Measurements from ENCODE around the gene PTPN6. TPM values are rescaled to one million over a fixed set of nuclear protein-coding genes. Genes with fewer than 3 reads are reported as not detected.
A peak's percentile ranks its signal among the peaks of the same experiment; 100 is the strongest.

The PTPN6 gene
- total and polyA plus RNA-seq, 2 of the 13 experiments (the other 11 are each of a cell fraction or from before 2014, with no cell fraction given) = 10.5 to 10.6 TPM

DNA sequence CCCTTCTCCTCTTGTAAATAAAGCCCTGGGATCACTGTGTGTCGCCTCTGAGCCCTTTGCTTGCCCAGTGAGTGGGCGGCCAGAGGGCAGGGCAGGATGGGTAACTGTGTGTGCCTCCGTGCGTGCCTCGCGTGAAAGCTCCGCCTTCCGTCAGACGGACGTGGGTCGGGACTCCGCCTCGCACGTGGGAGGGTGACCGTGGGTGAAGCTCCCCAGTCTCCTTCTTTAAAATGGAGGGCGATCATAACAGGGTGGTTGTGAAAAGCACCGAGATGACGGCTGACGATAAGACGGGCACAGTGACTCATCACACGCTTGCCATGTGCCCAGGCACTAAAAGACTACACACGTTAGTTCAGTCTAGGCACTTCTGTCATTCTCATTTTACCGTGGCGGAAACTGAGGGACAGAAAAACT, 10.1 kb downstream of the PTPN6 start:
- FAIRE-seq = peak; percentile 26
- CTCF ChIA-PET (ENCODE audit: low intra/inter-chr PET ratio, low total read pairs) = interaction anchor here (1.3 to 1.7 kb wide), 3 partner anchors 15 to 93 kb away, joined by 3 to 11 read pairs (median 5); partner anchors contain the start of genes C12orf57 and RNU7-1
- POLR2A ChIA-PET = interaction anchor here (1.1 to 8.0 kb wide), 9 partner anchors 16 to 147 kb away, joined by 3 to 180 read pairs (median 6); partner anchors contain the start of genes C12orf57, LPCAT3, RNU7-1 and SPSB2

More for the DNA sequence above, 10.1 kb downstream of the PTPN6 start:
- TF ChIP-seq ZBTB38 (CRISPR knock-in tag; IDR thresholded peaks at IDR 0.05) (0 out of 2 replicates have a peak, but pooled peaks have one; percentile 58), NBN (conservative IDR thresholded peaks at IDR 0.05) (no peak), FOSL2 (CRISPR knock-in tag; IDR thresholded peaks at IDR 0.05) (peak; percentile 17; the same call in 1 of the 2 replicates), NFYC (CRISPR knock-in tag; IDR thresholded peaks at IDR 0.05) (no peak), EP300 (IDR thresholded peaks at IDR 0.05; ENCODE audit: low read depth in 2 of 2, low read length in 2 of 2) (no peak), EP300 (CRISPR knock-in tag; IDR thresholded peaks at IDR 0.05; ENCODE audit: borderline replicate concordance) (no peak)
- TF ChIP-seq, protein P1, sequence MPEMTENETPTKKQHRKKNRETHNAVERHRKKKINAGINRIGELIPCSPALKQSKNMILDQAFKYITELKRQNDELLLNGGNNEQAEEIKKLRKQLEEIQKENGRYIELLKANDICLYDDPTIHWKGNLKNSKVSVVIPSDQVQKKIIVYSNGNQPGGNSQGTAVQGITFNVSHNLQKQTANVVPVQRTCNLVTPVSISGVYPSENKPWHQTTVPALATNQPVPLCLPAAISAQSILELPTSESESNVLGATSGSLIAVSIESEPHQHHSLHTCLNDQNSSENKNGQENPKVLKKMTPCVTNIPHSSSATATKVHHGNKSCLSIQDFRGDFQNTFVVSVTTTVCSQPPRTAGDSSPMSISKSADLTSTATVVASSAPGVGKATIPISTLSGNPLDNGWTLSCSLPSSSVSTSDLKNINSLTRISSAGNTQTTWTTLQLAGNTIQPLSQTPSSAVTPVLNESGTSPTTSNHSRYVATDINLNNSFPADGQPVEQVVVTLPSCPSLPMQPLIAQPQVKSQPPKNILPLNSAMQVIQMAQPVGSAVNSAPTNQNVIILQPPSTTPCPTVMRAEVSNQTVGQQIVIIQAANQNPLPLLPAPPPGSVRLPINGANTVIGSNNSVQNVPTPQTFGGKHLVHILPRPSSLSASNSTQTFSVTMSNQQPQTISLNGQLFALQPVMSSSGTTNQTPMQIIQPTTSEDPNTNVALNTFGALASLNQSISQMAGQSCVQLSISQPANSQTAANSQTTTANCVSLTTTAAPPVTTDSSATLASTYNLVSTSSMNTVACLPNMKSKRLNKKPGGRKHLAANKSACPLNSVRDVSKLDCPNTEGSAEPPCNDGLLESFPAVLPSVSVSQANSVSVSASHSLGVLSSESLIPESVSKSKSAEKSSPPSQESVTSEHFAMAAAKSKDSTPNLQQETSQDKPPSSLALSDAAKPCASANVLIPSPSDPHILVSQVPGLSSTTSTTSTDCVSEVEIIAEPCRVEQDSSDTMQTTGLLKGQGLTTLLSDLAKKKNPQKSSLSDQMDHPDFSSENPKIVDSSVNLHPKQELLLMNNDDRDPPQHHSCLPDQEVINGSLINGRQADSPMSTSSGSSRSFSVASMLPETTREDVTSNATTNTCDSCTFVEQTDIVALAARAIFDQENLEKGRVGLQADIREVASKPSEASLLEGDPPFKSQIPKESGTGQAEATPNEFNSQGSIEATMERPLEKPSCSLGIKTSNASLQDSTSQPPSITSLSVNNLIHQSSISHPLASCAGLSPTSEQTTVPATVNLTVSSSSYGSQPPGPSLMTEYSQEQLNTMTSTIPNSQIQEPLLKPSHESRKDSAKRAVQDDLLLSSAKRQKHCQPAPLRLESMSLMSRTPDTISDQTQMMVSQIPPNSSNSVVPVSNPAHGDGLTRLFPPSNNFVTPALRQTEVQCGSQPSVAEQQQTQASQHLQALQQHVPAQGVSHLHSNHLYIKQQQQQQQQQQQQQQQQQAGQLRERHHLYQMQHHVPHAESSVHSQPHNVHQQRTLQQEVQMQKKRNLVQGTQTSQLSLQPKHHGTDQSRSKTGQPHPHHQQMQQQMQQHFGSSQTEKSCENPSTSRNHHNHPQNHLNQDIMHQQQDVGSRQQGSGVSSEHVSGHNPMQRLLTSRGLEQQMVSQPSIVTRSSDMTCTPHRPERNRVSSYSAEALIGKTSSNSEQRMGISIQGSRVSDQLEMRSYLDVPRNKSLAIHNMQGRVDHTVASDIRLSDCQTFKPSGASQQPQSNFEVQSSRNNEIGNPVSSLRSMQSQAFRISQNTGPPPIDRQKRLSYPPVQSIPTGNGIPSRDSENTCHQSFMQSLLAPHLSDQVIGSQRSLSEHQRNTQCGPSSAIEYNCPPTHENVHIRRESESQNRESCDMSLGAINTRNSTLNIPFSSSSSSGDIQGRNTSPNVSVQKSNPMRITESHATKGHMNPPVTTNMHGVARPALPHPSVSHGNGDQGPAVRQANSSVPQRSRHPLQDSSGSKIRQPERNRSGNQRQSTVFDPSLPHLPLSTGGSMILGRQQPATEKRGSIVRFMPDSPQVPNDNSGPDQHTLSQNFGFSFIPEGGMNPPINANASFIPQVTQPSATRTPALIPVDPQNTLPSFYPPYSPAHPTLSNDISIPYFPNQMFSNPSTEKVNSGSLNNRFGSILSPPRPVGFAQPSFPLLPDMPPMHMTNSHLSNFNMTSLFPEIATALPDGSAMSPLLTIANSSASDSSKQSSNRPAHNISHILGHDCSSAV (CRISPR knock-in tag; IDR thresholded peaks at IDR 0.05; ENCODE audit: borderline replicate concordance) = no peak
- H3K4me3 ChIP-seq (replicated peaks in 1 of 3; ENCODE audit: insufficient read depth in 1 of 3, low read depth in 2 of 3, low read length in 3 of 3) = peak overlapping the region; percentile 41 to 74 (median 54); a peak in 4 of 6 replicates
- DNase-seq (ENCODE audit: low spot score) = no peak
- peak overlapping the region; percentile 77 for H3K9ac ChIP-seq (ENCODE audit: insufficient read depth, low read depth, low read length)
- peaks cover 7 to 12% of the 10 kb centered on the region in 2 experiments for H3K36me3 ChIP-seq (replicated peaks in 1 of 2; ENCODE audit: control insufficient read depth in 1 of 2, insufficient read depth in 2 of 2, low read length in 2 of 2)
- peaks cover 39% of the 10 kb centered on the region for H3K4me1 ChIP-seq (ENCODE audit: insufficient read depth, low read length)
- BruUV-seq (replicated peaks) = no TSS peak
- H3K9me3 ChIP-seq (ENCODE audit: low read length) = no peaks in the 10 kb centered on the region
- H3K27ac ChIP-seq (ENCODE audit: extremely low read length, insufficient read depth, low read length) = peak overlapping the region; percentile 76
- H4K20me1 ChIP-seq (ENCODE audit: insufficient read depth, low read length) = no peaks in the 10 kb centered on the region
- 84% methylated on average over 24 of the region's 24 CpGs for WGBS (ENCODE audit: low lambda C conversion rate)
- peak overlapping the region; percentile 94 for H3K4me2 ChIP-seq (ENCODE audit: low read depth, low read length)
- intact Hi-C loops (cut with micrococcal nuclease; ENCODE audit: unreplicated experiment) (no loop called here), in situ Hi-C loops (cut with HindIII; ENCODE audit: extremely low pct_ligation_motif_present, low pct_unique_long_range_greater_than_20kb) (no loop called here)
- no peaks in the 10 kb centered on the region for H3K79me2 ChIP-seq (ENCODE audit: insufficient read depth, low read length)
- ATAC-seq = no peak
- no peak overlapping the region for H2AFZ ChIP-seq (ENCODE audit: low read length)
- H3K27me3 ChIP-seq (ENCODE audit: control insufficient read depth in 1 of 2, insufficient read depth in 2 of 2, low read length in 2 of 2) = no peaks in the 10 kb centered on the region
